ENCODE measurements around the gene GDPD4.
A peak's percentile ranks its signal among the peaks of the same experiment; 100 is the strongest.

GDPD4 gene

GRCh38 chr11:77180346-77180745, 121.1 kb downstream of the GDPD4 start:
- H2BK15ac ChIP-seq (ENCODE audit: low read length) = no peak overlapping the region
- H3K27ac ChIP-seq (replicated peaks; ENCODE audit: low read length) = no peak overlapping the region
- no peak overlapping the region for H3K4ac ChIP-seq (ENCODE audit: low read length)
- H4K8ac ChIP-seq (ENCODE audit: low read depth, low read length) = no peak overlapping the region
- no peak overlapping the region for H3K14ac ChIP-seq (ENCODE audit: low read length)
- no peaks in the 10 kb centered on the region for H3K36me3 ChIP-seq (replicated peaks in 1 of 2; ENCODE audit: control insufficient read depth in 2 of 2, insufficient read depth in 2 of 2, low read length in 2 of 2)
- H3K9ac ChIP-seq (ENCODE audit: low read depth, low read length, poor library complexity) = no peak overlapping the region
- no peaks in the 10 kb centered on the region for H3K27me3 ChIP-seq (ENCODE audit: control insufficient read depth in 3 of 3, insufficient read depth in 3 of 3, low read depth in 1 of 3, low read length in 3 of 3)
- no peak overlapping the region for H3K4me2 ChIP-seq (ENCODE audit: insufficient read depth, low read length, poor library complexity, severe bottlenecking)
- H3K9me3 ChIP-seq (replicated peaks in 1 of 2; ENCODE audit: control insufficient read depth in 2 of 2, insufficient read depth in 1 of 2, low read depth in 1 of 2, low read length in 2 of 2) = no peaks in the 10 kb centered on the region
- H2AFZ ChIP-seq (ENCODE audit: low read length) = no peak overlapping the region
- no CpG with 5 or more reads among the region's 11 CpGs for WGBS, 2 donors (ENCODE audit: extremely low coverage in 2 of 2, insufficient read length in 2 of 2, insufficient replicate concordance in 1 of 2)
- H3K4me1 ChIP-seq (ENCODE audit: control insufficient read depth in 2 of 2, insufficient read depth in 1 of 2, low read depth in 1 of 2, low read length in 2 of 2) = peaks cover 6 to 10% of the 10 kb centered on the region in 2 donors
- H3K23ac ChIP-seq (ENCODE audit: low read depth, low read length, poor library complexity) = no peak overlapping the region
- no peak overlapping the region for H2BK12ac ChIP-seq (ENCODE audit: low read length)
- H2BK120ac ChIP-seq (ENCODE audit: low read depth, low read length) = no peak overlapping the region
- peak overlapping the region; percentile 30 for H2BK5ac ChIP-seq (ENCODE audit: low read length)
- no peaks in the 10 kb centered on the region for H3K79me1 ChIP-seq (ENCODE audit: low read depth, low read length)
- H4K91ac ChIP-seq (ENCODE audit: low read depth, low read length, poor library complexity) = no peak overlapping the region
- no peak overlapping the region for H3K18ac ChIP-seq (ENCODE audit: low read length)
- DNase-seq (ENCODE audit: low spot score) = no peak
- no peak overlapping the region for H3K4me3 ChIP-seq (ENCODE audit: low read length in 2 of 2)
- no peak overlapping the region for H2AK5ac ChIP-seq (ENCODE audit: low read depth, low read length)

- Histone ChIP-seq H2AFZ (ENCODE audit: low read length) (no peak overlapping the region), H3K4me1 (ENCODE audit: control insufficient read depth in 2 of 2, insufficient read depth in 1 of 2, low read depth in 1 of 2, low read length in 2 of 2) (peaks cover 6 to 12% of the 10 kb centered on the region in 2 donors), H3K36me3 (replicated peaks in 1 of 2; ENCODE audit: control insufficient read depth in 2 of 2, insufficient read depth in 2 of 2, low read length in 2 of 2) (no peaks in the 10 kb centered on the region), H3K79me1 (ENCODE audit: low read depth, low read length) (no peaks in the 10 kb centered on the region), H2BK120ac (ENCODE audit: low read depth, low read length) (no peak overlapping the region), H3K9ac (ENCODE audit: low read depth, low read length, poor library complexity) (no peak overlapping the region), H4K8ac (ENCODE audit: low read depth, low read length) (no peak overlapping the region), H2BK15ac (ENCODE audit: low read length) (no peak overlapping the region), H2BK12ac (ENCODE audit: low read length) (no peak overlapping the region), H3K4me2 (ENCODE audit: insufficient read depth, low read length, poor library complexity, severe bottlenecking) (no peak overlapping the region), H3K4ac (ENCODE audit: low read length) (no peak overlapping the region), H3K9me3 (replicated peaks in 1 of 2; ENCODE audit: control insufficient read depth in 2 of 2, insufficient read depth in 1 of 2, low read depth in 1 of 2, low read length in 2 of 2) (no peaks in the 10 kb centered on the region), H2BK5ac (ENCODE audit: low read length) (no peak overlapping the region), H3K27me3 (ENCODE audit: control insufficient read depth in 3 of 3, insufficient read depth in 3 of 3, low read depth in 1 of 3, low read length in 3 of 3) (no peaks in the 10 kb centered on the region), H3K23ac (ENCODE audit: low read depth, low read length, poor library complexity) (no peak overlapping the region), H3K27ac (replicated peaks; ENCODE audit: low read length) (no peak overlapping the region), H2AK5ac (ENCODE audit: low read depth, low read length) (no peak overlapping the region), H3K14ac (ENCODE audit: low read length) (peak overlapping the region; percentile 86), H3K4me3 (ENCODE audit: low read length in 2 of 2) (no peak overlapping the region), H4K91ac (ENCODE audit: low read depth, low read length, poor library complexity) (no peak overlapping the region), H3K18ac (ENCODE audit: low read length) (peak overlapping the region; percentile 16)
- DNase-seq (ENCODE audit: low spot score) = no peak
- WGBS, 2 donors (ENCODE audit: extremely low coverage in 2 of 2, insufficient read length in 2 of 2, insufficient replicate concordance in 1 of 2) = no CpG with 5 or more reads among the region's 19 CpGs
Observed at GRCh38 chr11:77179681-77180080, 121.8 kb downstream of the GDPD4 start.

DNA sequence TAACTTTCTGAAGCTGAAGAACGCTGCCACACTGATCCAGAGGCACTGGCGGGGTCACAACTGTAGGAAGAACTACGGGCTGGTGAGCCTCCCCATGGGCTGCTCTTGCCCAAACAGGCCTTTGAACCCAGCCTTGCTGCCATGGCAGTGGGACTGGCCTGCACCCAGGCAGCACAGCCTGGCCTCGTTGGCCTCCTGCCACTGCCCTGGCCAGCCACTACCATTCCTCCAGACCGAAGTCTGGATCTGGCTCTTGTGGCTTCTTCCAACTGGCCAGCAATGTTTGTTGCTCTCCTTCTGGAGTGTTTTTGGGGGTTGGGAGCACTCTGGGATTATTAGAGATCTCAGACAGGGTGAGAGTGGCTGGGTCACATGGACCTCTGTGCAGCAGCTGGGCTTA, 122.4 kb downstream of the GDPD4 start:
- Histone ChIP-seq H2AFZ (ENCODE audit: low read length) (no peak overlapping the region), H2AK5ac (ENCODE audit: low read depth, low read length) (peak overlapping the region; percentile 17), H3K79me1 (ENCODE audit: low read depth, low read length) (no peaks in the 10 kb centered on the region), H2BK5ac (ENCODE audit: low read length) (peak overlapping the region; percentile 19), H4K91ac (ENCODE audit: low read depth, low read length, poor library complexity) (no peak overlapping the region), H3K4me1 (ENCODE audit: control insufficient read depth in 2 of 2, insufficient read depth in 1 of 2, low read depth in 1 of 2, low read length in 2 of 2) (peaks cover 6 to 17% of the 10 kb centered on the region in 2 donors), H3K4me2 (ENCODE audit: insufficient read depth, low read length, poor library complexity, severe bottlenecking) (no peak overlapping the region), H3K14ac (ENCODE audit: low read length) (no peak overlapping the region), H3K4ac (ENCODE audit: low read length) (no peak overlapping the region), H2BK120ac (ENCODE audit: low read depth, low read length) (no peak overlapping the region), H3K27ac (replicated peaks; ENCODE audit: low read length) (no peak overlapping the region), H3K27me3 (ENCODE audit: control insufficient read depth in 3 of 3, insufficient read depth in 3 of 3, low read depth in 1 of 3, low read length in 3 of 3) (no peaks in the 10 kb centered on the region), H4K8ac (ENCODE audit: low read depth, low read length) (no peak overlapping the region), H2BK12ac (ENCODE audit: low read length) (peak overlapping the region; percentile 53), H3K9ac (ENCODE audit: low read depth, low read length, poor library complexity) (peak overlapping the region; percentile 9), H3K9me3 (replicated peaks in 1 of 2; ENCODE audit: control insufficient read depth in 2 of 2, insufficient read depth in 1 of 2, low read depth in 1 of 2, low read length in 2 of 2) (no peaks in the 10 kb centered on the region), H3K4me3 (ENCODE audit: low read length in 2 of 2) (no peak overlapping the region), H2BK15ac (ENCODE audit: low read length) (peak overlapping the region; percentile 18), H3K36me3 (replicated peaks in 1 of 2; ENCODE audit: control insufficient read depth in 2 of 2, insufficient read depth in 2 of 2, low read length in 2 of 2) (no peaks in the 10 kb centered on the region), H3K23ac (ENCODE audit: low read depth, low read length, poor library complexity) (no peak overlapping the region), H3K18ac (ENCODE audit: low read length) (peak overlapping the region; percentile 84)
- no CpG with 5 or more reads among the region's 5 CpGs for WGBS, 2 donors (ENCODE audit: extremely low coverage in 2 of 2, insufficient read length in 2 of 2, insufficient replicate concordance in 1 of 2)
- DNase-seq (ENCODE audit: low spot score) = no peak

DNA sequence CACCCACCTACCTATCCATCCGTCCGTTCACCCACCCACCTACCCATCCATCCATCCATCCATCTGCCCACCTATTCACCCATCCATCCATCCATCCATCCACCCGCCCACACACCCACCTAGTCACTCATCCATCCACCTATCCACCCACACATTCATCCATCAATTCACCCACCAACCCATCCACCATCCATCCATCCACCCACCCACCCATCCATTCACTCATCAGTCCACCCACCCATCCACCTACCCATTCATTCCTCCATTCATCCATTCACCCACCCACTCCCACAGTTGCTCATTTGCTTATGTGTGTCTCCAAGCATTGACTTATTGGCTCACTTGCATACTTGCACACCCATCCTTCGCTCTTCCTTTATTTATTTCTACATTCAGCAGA, 123.3 kb downstream of the GDPD4 start:
- 100% methylated on average over 1 of the region's 4 CpGs for WGBS, 2 donors (ENCODE audit: extremely low coverage in 2 of 2, insufficient read length in 2 of 2, insufficient replicate concordance in 1 of 2)
- Histone ChIP-seq H3K4ac (ENCODE audit: low read length) (no peak overlapping the region), H3K27ac (replicated peaks; ENCODE audit: low read length) (no peak overlapping the region), H2AFZ (ENCODE audit: low read length) (no peak overlapping the region), H3K14ac (ENCODE audit: low read length) (no peak overlapping the region), H3K4me1 (ENCODE audit: control insufficient read depth in 2 of 2, insufficient read depth in 1 of 2, low read depth in 1 of 2, low read length in 2 of 2) (peaks cover 10 to 25% of the 10 kb centered on the region in 2 donors), H3K79me1 (ENCODE audit: low read depth, low read length) (no peaks in the 10 kb centered on the region), H2BK12ac (ENCODE audit: low read length) (no peak overlapping the region), H4K91ac (ENCODE audit: low read depth, low read length, poor library complexity) (no peak overlapping the region), H3K18ac (ENCODE audit: low read length) (no peak overlapping the region), H3K36me3 (replicated peaks in 1 of 2; ENCODE audit: control insufficient read depth in 2 of 2, insufficient read depth in 2 of 2, low read length in 2 of 2) (no peaks in the 10 kb centered on the region), H2BK5ac (ENCODE audit: low read length) (no peak overlapping the region), H2BK120ac (ENCODE audit: low read depth, low read length) (no peak overlapping the region), H2AK5ac (ENCODE audit: low read depth, low read length) (no peak overlapping the region), H3K9ac (ENCODE audit: low read depth, low read length, poor library complexity) (no peak overlapping the region), H3K9me3 (replicated peaks in 1 of 2; ENCODE audit: control insufficient read depth in 2 of 2, insufficient read depth in 1 of 2, low read depth in 1 of 2, low read length in 2 of 2) (no peaks in the 10 kb centered on the region), H4K8ac (ENCODE audit: low read depth, low read length) (no peak overlapping the region), H3K4me2 (ENCODE audit: insufficient read depth, low read length, poor library complexity, severe bottlenecking) (no peak overlapping the region), H3K23ac (ENCODE audit: low read depth, low read length, poor library complexity) (no peak overlapping the region), H3K4me3 (ENCODE audit: low read length in 2 of 2) (no peak overlapping the region), H2BK15ac (ENCODE audit: low read length) (no peak overlapping the region), H3K27me3 (ENCODE audit: control insufficient read depth in 3 of 3, insufficient read depth in 3 of 3, low read depth in 1 of 3, low read length in 3 of 3) (no peaks in the 10 kb centered on the region)
- DNase-seq (ENCODE audit: low spot score) = no peak
